ENCODE results near the gene AOC3.
"Not testable (repeated sequence)": the region's sequence is repeated elsewhere in the genome, so short reads cannot be mapped to it uniquely, and the experiment has no call there.

Gene AOC3

DNA sequence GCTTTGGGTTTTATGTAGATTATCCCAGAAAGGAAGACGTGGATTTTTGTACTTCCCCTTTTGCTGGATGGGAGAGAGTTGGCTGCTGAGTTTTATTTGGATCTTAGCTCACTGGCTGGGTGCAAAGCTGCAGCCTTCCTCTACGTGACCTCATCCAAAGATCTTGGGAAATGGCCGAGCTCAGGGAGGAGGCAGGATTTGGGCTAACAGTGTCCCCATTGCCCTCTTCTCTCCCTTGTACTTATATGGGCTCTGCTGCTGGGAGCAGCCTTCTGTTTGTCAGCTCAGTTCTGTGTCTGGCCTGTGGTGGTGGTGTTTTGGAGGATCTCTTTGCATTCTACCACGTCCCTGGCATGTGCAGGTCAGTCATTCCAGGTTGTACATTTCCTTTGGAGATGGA, 2.0 kb downstream of the AOC3 start:
- H3K27ac ChIP-seq, result no peak overlapping the region
- TF ChIP-seq CTCF (conservative IDR thresholded peaks at IDR 0.05) (no peak), ZFX (IDR thresholded peaks at IDR 0.05) (no peak)

- no peak overlapping the region for H3K27ac ChIP-seq
- TF ChIP-seq ZFX (IDR thresholded peaks at IDR 0.05), result no peak
- no peak for TF ChIP-seq CTCF (conservative IDR thresholded peaks at IDR 0.05)
Measured at GRCh38 chr17:42853597-42853967, 2.6 kb downstream of the AOC3 start.

GRCh38 chr17:42853968-42854790, 3.2 kb downstream of the AOC3 start:
- TF ChIP-seq ZFX (IDR thresholded peaks at IDR 0.05), result no peak
- no peak for TF ChIP-seq CTCF (conservative IDR thresholded peaks at IDR 0.05)
- no peak overlapping the region for H3K27ac ChIP-seq

DNA sequence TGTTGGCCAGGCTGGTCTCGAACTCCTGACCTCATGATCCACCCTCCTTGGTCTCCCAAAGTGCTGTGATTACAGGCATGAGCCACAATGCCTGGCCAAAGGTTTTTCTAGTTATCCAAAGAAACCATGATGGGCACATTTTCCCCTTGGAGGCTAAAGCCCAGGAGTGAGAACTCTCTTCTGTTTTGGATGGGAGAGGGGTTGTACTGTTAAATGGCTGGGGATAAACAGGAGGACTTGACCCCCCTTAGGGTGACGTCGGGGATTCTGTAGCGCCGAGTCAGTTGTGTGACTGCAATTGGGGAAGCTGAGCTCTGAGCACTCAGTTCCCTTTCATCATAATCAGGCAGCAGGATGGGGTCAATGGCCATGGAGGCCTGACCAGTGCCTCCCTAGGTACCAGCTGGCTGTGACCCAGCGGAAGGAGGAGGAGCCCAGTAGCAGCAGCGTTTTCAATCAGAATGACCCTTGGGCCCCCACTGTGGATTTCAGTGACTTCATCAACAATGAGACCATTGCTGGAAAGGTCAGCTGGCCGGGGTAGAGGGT, 4.1 kb downstream of the AOC3 start:
- H3K27ac ChIP-seq, result no peak overlapping the region
- no peak for TF ChIP-seq ZFX (IDR thresholded peaks at IDR 0.05)
- no peak for TF ChIP-seq CTCF (conservative IDR thresholded peaks at IDR 0.05)

DNA sequence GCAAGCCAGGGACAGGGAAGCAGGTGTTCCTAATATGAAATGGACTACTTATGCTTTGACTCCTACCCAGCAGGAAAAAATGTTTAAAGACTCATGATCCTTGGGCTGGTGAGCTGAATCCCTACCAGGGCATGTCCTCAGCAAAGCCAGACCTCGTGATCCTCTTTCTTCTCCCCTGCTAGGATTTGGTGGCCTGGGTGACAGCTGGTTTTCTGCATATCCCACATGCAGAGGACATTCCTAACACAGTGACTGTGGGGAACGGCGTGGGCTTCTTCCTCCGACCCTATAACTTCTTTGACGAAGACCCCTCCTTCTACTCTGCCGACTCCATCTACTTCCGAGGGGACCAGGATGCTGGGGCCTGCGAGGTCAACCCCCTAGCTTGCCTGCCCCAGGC, 5.1 kb downstream of the AOC3 start:
- H3K27ac ChIP-seq, result not testable (repeated sequence)

- not testable (repeated sequence) for H3K27ac ChIP-seq
Measured at GRCh38 chr17:42856516-42856915, 5.5 kb downstream of the AOC3 start.

- TF ChIP-seq ZFX (IDR thresholded peaks at IDR 0.05), result no peak
- no peak for TF ChIP-seq CTCF (conservative IDR thresholded peaks at IDR 0.05)
- H3K27ac ChIP-seq, result no peak overlapping the region
Measured at GRCh38 chr17:42857389-42857788, 6.4 kb downstream of the AOC3 start.

GRCh38 chr17:42865638-42866094, 14.7 kb downstream of the AOC3 start:
- TF ChIP-seq ZFX (IDR thresholded peaks at IDR 0.05) (no peak), CTCF (conservative IDR thresholded peaks at IDR 0.05) (no peak)
- H3K27ac ChIP-seq, result no peak overlapping the region

All from C4-2B (cell line).